Right lobe of liver (tissue), 6 donors: ENCODE results near the gene PLPPR2. TPM values are rescaled to one million over a fixed set of nuclear protein-coding genes. Genes with fewer than 3 reads are reported as not detected.
"Not testable (repeated sequence)": the region's sequence is repeated elsewhere in the genome, so short reads cannot be mapped to it uniquely, and the experiment has no call there.

ENCODE experiments used
- ATAC-seq, 4 donors: fragments of 200-7000 bp; cut with Tn5 transposase; one replicate each; pipeline ENCODE4 v1.9.1; 2020; ENCODE audit warnings: mild to moderate bottlenecking in 4 of 4, moderate library complexity in 4 of 4
- DNase-seq, 3 donors: peaks; one replicate each; pipeline ENCODE4 v3.0.0-alpha.2; 2020
- H3K27ac ChIP-seq, 3 donors: fragments of 200-600 bp; one replicate each; pipeline ENCODE4 v1.8.0; 2022
- H3K27me3 ChIP-seq, 2 donors: fragments of 200-600 bp; one replicate each; pipeline ENCODE4 v1.8.0; 2022
- H3K36me3 ChIP-seq, 4 donors: fragments of 200-600 bp; sonication (generic) in 1 of 4; one replicate each; pipeline versions ENCODE4 v1.5.1 to v1.8.0; 2017 to 2022; ENCODE audit warnings: control low read depth in 1 of 4
- H3K4me1 ChIP-seq, 4 donors: fragments of 200-600 bp; sonication (generic) in 1 of 4; one replicate each; pipeline versions ENCODE4 v1.5.1 to v1.8.0; 2017 to 2022; ENCODE audit warnings: control low read depth in 1 of 4
- H3K4me3 ChIP-seq, 3 donors: fragments of 200-600 bp; one replicate each; pipeline ENCODE4 v1.8.0; 2022
- H3K9me3 ChIP-seq, 4 donors: fragments of 200-600 bp; sonication (generic) in 1 of 4; one replicate each; pipeline versions ENCODE4 v1.5.1 to v1.8.0; 2017 to 2022; ENCODE audit warnings: control low read depth in 1 of 4
- CTCF ChIP-seq, 4 donors: fragments of 200-600 bp in 3 of 4; fragments of 450-650 bp in 1 of 4; IDR thresholded peaks; one replicate each; pipeline versions ENCODE4 v1.5.1 to v1.8.0; 2016 to 2022; ENCODE audit warnings: antibody characterized with exemption in 4 of 4, mild to moderate bottlenecking in 2 of 4
- POLR2A ChIP-seq: fragments of 450-650 bp; IDR thresholded peaks from one replicate; pipeline ENCODE4 v1.6.1; 2017; ENCODE audit warnings: antibody characterized with exemption, mild to moderate bottlenecking
- WGBS: methylation state at CpG from one replicate; pipeline ENCODE4 v1.1.6; 2018; ENCODE audit warnings: low coverage, low lambda C conversion rate; ENCODE audit not compliant: insufficient coverage; ENCODE audit errors: missing lambda C conversion rate; 5-methylcytosine and 5-hydroxymethylcytosine counted together
- intact Hi-C, 2 donors: fragments of 100-400 bp; cut with DNase I; formaldehyde crosslinking; loops; one replicate each; pipeline versions ENCODE4 v1.11.2 to v1.14.1; 2022
- total RNA-seq, 6 experiments: library from RNA; depleted of rRNA in 2 of 6; stranded (reverse); fragments of >200 nt in 2 of 6; fragmentation: NEBNext Ultra II Directional in 3 of 6; extraction: Animal tissue kit (Norgen Biotek cat#: 25700) in 3 of 6; gene quantifications; one replicate each; pipeline versions ENCODE4 v1.1.0 to v1.2.4, GENCODE V29; 2016 to 2023
- donor health status: DM: no; HTN: yes; CAD: no.
- donor health status: DM: no; HTN: no; CAD: no.
- donor health status: DM: no; HTN: no; CAD: no.
- donor health status: DM: no; HTN: yes; CAD: no.
- donor health status: DM: no; HTN: yes; CAD: no.

The PLPPR2 gene
- total RNA-seq, 6 experiments from 2014 or later = 6.7 to 17.5 (median 10.2) TPM

GRCh38 chr19:11339254-11340098 lies 15.8 kb upstream of the PLPPR2 start, which contains the start of gene RAB3D:
Gene RAB3D (minus strand): TSS chr19:11339657. CDS start chr19:11337399, 2,258 bp downstream.
- ATAC-seq = peak; percentile 78 to 95 (median 89)
- peaks cover 0 to 10% (median 5%) of the 10 kb centered on the region in 4 donors for H3K36me3 ChIP-seq
- peak within 1 kb of the TSS; percentile 43 to 61 (median 46) for H3K4me3 ChIP-seq
- TF ChIP-seq CTCF (IDR thresholded peaks at IDR 0.05) (no peak), POLR2A (peak; percentile 26)
- H3K27me3 ChIP-seq = no peaks in the 10 kb centered on the region
- peak within 1 kb of the TSS; percentile 8 to 57 (median 36) for H3K27ac ChIP-seq
- intact Hi-C loops = no loop called here
- peaks cover 0 to 22% (median 6%) of the 10 kb centered on the region in 4 donors for H3K4me1 ChIP-seq
- H3K9me3 ChIP-seq = no peaks in the 10 kb centered on the region
- WGBS = 28% methylated on average over 28 of the region's 53 CpGs
- peak; percentile 87 to 93 (median 91) for DNase-seq

GRCh38 chr19:11340099-11340467 lies 15.1 kb upstream of the PLPPR2 start:
- H3K27me3 ChIP-seq, H3K27ac ChIP-seq, H3K9me3 ChIP-seq, H3K36me3 ChIP-seq, ATAC-seq, intact Hi-C loops, DNase-seq: not testable (repeated sequence)
- peak overlapping the region in 1 of 3 donors; percentile 61 for H3K4me3 ChIP-seq
- H3K4me1 ChIP-seq = peaks cover 0 to 28% (median 6%) of the 10 kb centered on the region in 4 donors
- 82% methylated on average over 2 of the region's 8 CpGs for WGBS

GRCh38 chr19:11342429-11342828 lies 12.8 kb upstream of the PLPPR2 start:
- no peak for ATAC-seq

GRCh38 chr19:11345122-11345803 lies 10.0 kb upstream of the PLPPR2 start:
- DNase-seq (peak in 2 of 3 donors; percentile 58 to 80), ATAC-seq (peak in 3 of 4 donors; percentile 6 to 22 (median 19))
- H3K27me3 ChIP-seq = no peaks in the 10 kb centered on the region
- peaks cover 0 to 26% (median 6%) of the 10 kb centered on the region in 4 donors for H3K4me1 ChIP-seq
- no peaks in the 10 kb centered on the region for H3K9me3 ChIP-seq
- peak overlapping the region; percentile 62 to 80 (median 64) for H3K4me3 ChIP-seq
- intact Hi-C loops = no loop called here
- TF ChIP-seq CTCF (IDR thresholded peaks at IDR 0.05) = no peak
- no peak for TF ChIP-seq POLR2A
- peak overlapping the region in 2 of 3 donors; percentile 58 to 77 for H3K27ac ChIP-seq
- WGBS = 13% methylated on average over 6 of the region's 15 CpGs
- peaks cover 0 to 10% (median 2%) of the 10 kb centered on the region in 4 donors for H3K36me3 ChIP-seq

More at GRCh38 chr19:11342429-11342828, 12.8 kb upstream of the PLPPR2 start:
- intact Hi-C loops = no loop called here
- 80% methylated on average over 3 of the region's 3 CpGs for WGBS
- peaks cover 0 to 37% (median 6%) of the 10 kb centered on the region in 4 donors for H3K4me1 ChIP-seq
- H3K36me3 ChIP-seq = peaks cover 0 to 10% (median 2%) of the 10 kb centered on the region in 4 donors
- H3K9me3 ChIP-seq = no peaks in the 10 kb centered on the region
- H3K4me3 ChIP-seq = no peak overlapping the region
- DNase-seq = no peak
- TF ChIP-seq CTCF (IDR thresholded peaks at IDR 0.05) = no peak
- TF ChIP-seq POLR2A = no peak
- no peaks in the 10 kb centered on the region for H3K27me3 ChIP-seq
- no peak overlapping the region for H3K27ac ChIP-seq
